Neural cell (in vitro differentiated cells): ENCODE results near the gene HSPB7. TPM values are rescaled to one million over a fixed set of nuclear protein-coding genes. Genes with fewer than 3 reads are reported as not detected.

Experiments
- H2AFZ ChIP-seq: fragments of 200-600, 300-800 bp; sonication (generic), shearing (Covaris generic); 2 replicates; pipeline ENCODE4 v1.6.0; 2014; ENCODE audit warnings: low read depth, mild to moderate bottlenecking, antibody characterized with exemption, low read length, moderate library complexity
- H3F3A ChIP-seq: fragments of 200-600 bp; shearing (Covaris generic); 2 replicates; pipeline ENCODE4 v1.6.1; 2016; ENCODE audit warnings: mild to moderate bottlenecking, moderate library complexity, mixed read lengths, antibody characterized with exemption, low read length; ENCODE audit not compliant: insufficient read depth, poor library complexity, severe bottlenecking
- H3K27ac ChIP-seq: fragments of 200-600, 300-800 bp; sonication (generic), shearing (Covaris generic); 2 replicates; pipeline ENCODE4 v1.5.1; 2014; ENCODE audit warnings: mild to moderate bottlenecking, low read length, moderate library complexity
- H3K27me3 ChIP-seq: fragments of 300-800, 200-600 bp; sonication (generic), shearing (Covaris generic); 2 replicates; pipeline ENCODE4 v1.6.0; 2014; ENCODE audit warnings: mild to moderate bottlenecking, low read depth, low read length, moderate library complexity; ENCODE audit not compliant: insufficient read depth
- H3K36me3 ChIP-seq: fragments of 300-800, 200-600 bp; sonication (generic), shearing (Covaris generic); 2 replicates; pipeline ENCODE4 v1.5.1; 2014; ENCODE audit warnings: mild to moderate bottlenecking, antibody characterized with exemption, low read length, moderate library complexity; ENCODE audit not compliant: insufficient read depth
- H3K4me2 ChIP-seq: fragments of 300-800, 200-600 bp; sonication (generic), shearing (Covaris generic); 2 replicates; pipeline ENCODE4 v1.6.0; 2014; ENCODE audit warnings: mild to moderate bottlenecking, low read length
- H3K4me3 ChIP-seq: fragments of 300-800, 200-600 bp; sonication (generic), shearing (Covaris generic); 2 replicates; pipeline ENCODE4 v1.5.1; 2014; ENCODE audit warnings: mild to moderate bottlenecking, low read length, moderate library complexity
- H3K79me2 ChIP-seq: fragments of 200-600 bp; shearing (Covaris generic); replicated peaks from 2 replicates; pipeline ENCODE4 v1.6.0; 2014; ENCODE audit warnings: mild to moderate bottlenecking, low read length, moderate library complexity; ENCODE audit not compliant: insufficient read depth
- H3K9ac ChIP-seq: fragments of 300-800, 200-600 bp; sonication (generic), shearing (Covaris generic); 2 replicates; pipeline ENCODE4 v1.6.1; 2016; ENCODE audit warnings: mild to moderate bottlenecking, low read length, mixed read lengths
- H3K9me2 ChIP-seq: fragments of 200-600 bp; shearing (Covaris generic); 2 replicates; pipeline ENCODE4 v1.6.1; 2016; ENCODE audit warnings: mild to moderate bottlenecking, low read length, mixed read lengths; ENCODE audit not compliant: insufficient read depth
- H3K9me3 ChIP-seq: fragments of 200-600, 300-800 bp; sonication (generic), shearing (Covaris generic); 2 replicates; pipeline ENCODE4 v1.6.1; 2016; ENCODE audit warnings: mild to moderate bottlenecking, mixed run types, low read length, moderate library complexity, mixed read lengths
- H4K20me1 ChIP-seq: fragments of 200-600 bp; shearing (Covaris generic); 2 replicates; pipeline ENCODE4 v1.6.1; 2016; ENCODE audit warnings: mild to moderate bottlenecking, mixed run types; ENCODE audit not compliant: insufficient read depth
- EP300 ChIP-seq: fragments of 450-650 bp; conservative IDR thresholded peaks from 2 replicates; pipeline ENCODE4 v1.6.1; 2014; ENCODE audit warnings: antibody characterized with exemption, mild to moderate bottlenecking, moderate library complexity; ENCODE audit not compliant: poor library complexity, severe bottlenecking
- EZH2 ChIP-seq: fragments of 200-600, 300-800 bp; shearing (Covaris generic), sonication (generic); IDR thresholded peaks from 2 replicates; pipeline ENCODE4 v1.6.1; 2014; ENCODE audit warnings: antibody characterized with exemption, low read length, borderline replicate concordance, mild to moderate bottlenecking; ENCODE audit not compliant: insufficient read depth, poor library complexity, severe bottlenecking
- MXI1 ChIP-seq: fragments of 450-650 bp; conservative IDR thresholded peaks from 2 replicates; pipeline ENCODE4 v1.6.1; 2014; ENCODE audit warnings: antibody characterized with exemption, mild to moderate bottlenecking; ENCODE audit not compliant: poor library complexity, severe bottlenecking
- POLR2AphosphoS5 ChIP-seq: IDR thresholded peaks from 2 replicates; pipeline ENCODE4 v1.6.1; 2012
- RAD21 ChIP-seq: fragments of 450-650 bp; conservative IDR thresholded peaks from 2 replicates; pipeline ENCODE4 v1.6.1; 2014; ENCODE audit warnings: antibody characterized with exemption, mild to moderate bottlenecking, moderate library complexity
- SMC3 ChIP-seq: fragments of 450-650 bp; conservative IDR thresholded peaks from 2 replicates; pipeline ENCODE4 v1.6.1; 2014; ENCODE audit warnings: antibody characterized with exemption, mild to moderate bottlenecking, moderate library complexity; ENCODE audit not compliant: poor library complexity
- TAF1 ChIP-seq: IDR thresholded peaks from 2 replicates; pipeline ENCODE4 v1.6.1; 2012; ENCODE audit warnings: low read depth
- polyA plus RNA-seq: library from polyadenylated mRNA; depleted of rRNA; stranded (reverse); fragments of >200 nt; gene quantifications from 2 replicates; pipeline ENCODE4 v1.2.3, GENCODE V29; 2014
- TF ChIP-seq, protein P1 (sequence below): IDR thresholded peaks from 2 replicates; pipeline ENCODE4 v1.6.1; 2012; ENCODE audit warnings: borderline replicate concordance
- TF ChIP-seq, protein P2 (sequence below): fragments of 450-650 bp; IDR thresholded peaks from 2 replicates; pipeline ENCODE4 v1.5.1; 2014; ENCODE audit warnings: antibody characterized with exemption, mild to moderate bottlenecking, moderate library complexity; ENCODE audit not compliant: poor library complexity, severe bottlenecking

HSPB7 gene
- polyA plus RNA-seq, 1 donor from 2014 or later: not detected

DNA sequence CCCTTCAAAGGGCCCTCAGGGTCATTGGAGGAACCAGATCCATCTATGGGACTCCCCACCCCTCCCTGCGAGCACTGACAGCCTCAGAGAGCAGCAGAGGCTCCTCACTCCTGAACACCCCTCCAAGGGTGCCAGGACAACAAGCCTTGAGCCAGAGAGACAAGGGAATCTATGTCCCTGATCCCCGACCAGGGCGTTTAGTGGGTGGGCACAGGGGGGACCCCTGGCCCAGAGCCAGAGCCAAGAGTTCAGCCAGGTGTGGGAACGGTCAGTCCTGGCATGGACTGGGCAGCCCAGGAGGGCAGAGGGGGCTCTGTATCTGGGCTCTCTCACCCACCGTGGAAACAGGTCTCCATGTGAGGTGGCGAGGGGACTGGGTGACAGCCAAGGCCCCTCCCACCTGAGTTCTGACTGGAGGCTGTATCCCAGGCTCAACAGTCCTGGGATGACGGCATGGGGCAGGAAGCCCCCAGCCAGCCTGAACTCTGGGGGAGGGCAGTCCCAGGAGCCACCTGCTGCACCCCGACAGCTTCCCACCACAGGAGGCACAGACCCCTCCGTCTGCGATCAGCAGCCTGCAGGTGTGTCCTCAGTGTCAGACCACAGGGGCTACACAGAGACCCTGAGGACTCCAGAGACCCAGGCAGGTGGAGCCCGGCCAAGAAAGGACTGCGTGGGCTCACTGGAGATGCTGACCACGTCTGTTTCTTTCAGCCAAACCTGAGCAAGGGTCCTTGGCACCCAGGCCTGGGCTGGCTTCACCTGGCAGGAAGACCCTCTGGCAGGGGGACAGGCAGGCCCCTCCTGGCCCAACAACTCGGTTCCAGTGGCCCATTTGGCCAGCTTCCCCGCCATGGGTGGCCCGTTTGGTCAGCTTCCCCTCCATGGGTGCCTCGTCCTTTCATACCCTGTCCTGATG lies 25.0 kb downstream of the HSPB7 start:
- Histone ChIP-seq H3F3A (no peaks in the 10 kb centered on the region), H3K4me2 (no peak overlapping the region), H3K79me2 (no peaks in the 10 kb centered on the region), H3K9me2 (no peaks in the 10 kb centered on the region), H3K27me3 (no peaks in the 10 kb centered on the region), H3K9me3 (no peaks in the 10 kb centered on the region), H3K36me3 (no peaks in the 10 kb centered on the region), H3K27ac (no peak overlapping the region), H4K20me1 (no peaks in the 10 kb centered on the region), H3K9ac (no peak overlapping the region), H3K4me3 (no peak overlapping the region), H2AFZ (no peak overlapping the region)
- TF ChIP-seq TAF1 (no peak), MXI1 (no peak), RAD21 (no peak), POLR2AphosphoS5 (no peak), EP300 (no peak), SMC3 (no peak), EZH2 (no peak)
- TF ChIP-seq, protein P1, sequence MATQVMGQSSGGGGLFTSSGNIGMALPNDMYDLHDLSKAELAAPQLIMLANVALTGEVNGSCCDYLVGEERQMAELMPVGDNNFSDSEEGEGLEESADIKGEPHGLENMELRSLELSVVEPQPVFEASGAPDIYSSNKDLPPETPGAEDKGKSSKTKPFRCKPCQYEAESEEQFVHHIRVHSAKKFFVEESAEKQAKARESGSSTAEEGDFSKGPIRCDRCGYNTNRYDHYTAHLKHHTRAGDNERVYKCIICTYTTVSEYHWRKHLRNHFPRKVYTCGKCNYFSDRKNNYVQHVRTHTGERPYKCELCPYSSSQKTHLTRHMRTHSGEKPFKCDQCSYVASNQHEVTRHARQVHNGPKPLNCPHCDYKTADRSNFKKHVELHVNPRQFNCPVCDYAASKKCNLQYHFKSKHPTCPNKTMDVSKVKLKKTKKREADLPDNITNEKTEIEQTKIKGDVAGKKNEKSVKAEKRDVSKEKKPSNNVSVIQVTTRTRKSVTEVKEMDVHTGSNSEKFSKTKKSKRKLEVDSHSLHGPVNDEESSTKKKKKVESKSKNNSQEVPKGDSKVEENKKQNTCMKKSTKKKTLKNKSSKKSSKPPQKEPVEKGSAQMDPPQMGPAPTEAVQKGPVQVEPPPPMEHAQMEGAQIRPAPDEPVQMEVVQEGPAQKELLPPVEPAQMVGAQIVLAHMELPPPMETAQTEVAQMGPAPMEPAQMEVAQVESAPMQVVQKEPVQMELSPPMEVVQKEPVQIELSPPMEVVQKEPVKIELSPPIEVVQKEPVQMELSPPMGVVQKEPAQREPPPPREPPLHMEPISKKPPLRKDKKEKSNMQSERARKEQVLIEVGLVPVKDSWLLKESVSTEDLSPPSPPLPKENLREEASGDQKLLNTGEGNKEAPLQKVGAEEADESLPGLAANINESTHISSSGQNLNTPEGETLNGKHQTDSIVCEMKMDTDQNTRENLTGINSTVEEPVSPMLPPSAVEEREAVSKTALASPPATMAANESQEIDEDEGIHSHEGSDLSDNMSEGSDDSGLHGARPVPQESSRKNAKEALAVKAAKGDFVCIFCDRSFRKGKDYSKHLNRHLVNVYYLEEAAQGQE: no peak
- TF ChIP-seq, protein P2, sequence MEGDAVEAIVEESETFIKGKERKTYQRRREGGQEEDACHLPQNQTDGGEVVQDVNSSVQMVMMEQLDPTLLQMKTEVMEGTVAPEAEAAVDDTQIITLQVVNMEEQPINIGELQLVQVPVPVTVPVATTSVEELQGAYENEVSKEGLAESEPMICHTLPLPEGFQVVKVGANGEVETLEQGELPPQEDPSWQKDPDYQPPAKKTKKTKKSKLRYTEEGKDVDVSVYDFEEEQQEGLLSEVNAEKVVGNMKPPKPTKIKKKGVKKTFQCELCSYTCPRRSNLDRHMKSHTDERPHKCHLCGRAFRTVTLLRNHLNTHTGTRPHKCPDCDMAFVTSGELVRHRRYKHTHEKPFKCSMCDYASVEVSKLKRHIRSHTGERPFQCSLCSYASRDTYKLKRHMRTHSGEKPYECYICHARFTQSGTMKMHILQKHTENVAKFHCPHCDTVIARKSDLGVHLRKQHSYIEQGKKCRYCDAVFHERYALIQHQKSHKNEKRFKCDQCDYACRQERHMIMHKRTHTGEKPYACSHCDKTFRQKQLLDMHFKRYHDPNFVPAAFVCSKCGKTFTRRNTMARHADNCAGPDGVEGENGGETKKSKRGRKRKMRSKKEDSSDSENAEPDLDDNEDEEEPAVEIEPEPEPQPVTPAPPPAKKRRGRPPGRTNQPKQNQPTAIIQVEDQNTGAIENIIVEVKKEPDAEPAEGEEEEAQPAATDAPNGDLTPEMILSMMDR: no peak

DNA sequence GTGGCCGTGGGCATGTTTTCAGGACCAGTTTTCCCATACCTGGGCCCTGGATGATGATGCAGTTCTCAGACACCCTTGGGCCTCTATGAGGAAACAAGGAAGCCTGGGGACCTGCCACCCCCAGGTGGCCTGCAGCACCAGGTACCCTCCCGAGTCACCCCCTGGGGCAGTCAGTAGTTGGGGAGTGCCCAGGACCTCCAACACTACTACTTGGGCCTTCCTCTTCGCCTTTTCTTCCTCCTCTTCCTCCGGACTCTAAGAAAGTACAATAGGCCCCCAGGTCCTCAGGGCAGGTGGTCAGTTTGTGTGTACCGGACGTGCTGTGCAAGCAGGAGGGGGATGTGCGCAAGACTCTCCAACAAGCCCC lies 25.7 kb downstream of the HSPB7 start:
- Histone ChIP-seq H3F3A (no peaks in the 10 kb centered on the region), H3K27ac (no peak overlapping the region), H2AFZ (no peak overlapping the region), H3K9me3 (no peaks in the 10 kb centered on the region), H3K36me3 (no peaks in the 10 kb centered on the region), H3K79me2 (no peaks in the 10 kb centered on the region), H3K4me3 (no peak overlapping the region), H3K9ac (no peak overlapping the region), H3K27me3 (no peaks in the 10 kb centered on the region), H4K20me1 (no peaks in the 10 kb centered on the region), H3K9me2 (no peaks in the 10 kb centered on the region), H3K4me2 (no peak overlapping the region)
- TF ChIP-seq SMC3 (no peak), EZH2 (no peak)
- TF ChIP-seq, protein P2: no peak
